GM23338 (cell line): ENCODE data around the gene NRROS. TPM values are rescaled to one million over a fixed set of nuclear protein-coding genes. Genes with fewer than 3 reads are reported as not detected.

ENCODE experiments used
- ATAC-seq: fragments of 200-7000 bp; cut with Tn5 transposase; 3 replicates; pipeline ENCODE4 v1.9.1; 2020
- DNase-seq: peaks from one replicate; pipeline ENCODE4 v3.0.0-alpha.2; 2015; ENCODE audit warnings: low spot score
- H2AFZ ChIP-seq: fragments of 200-600 bp; sonication (generic); 2 replicates; pipeline ENCODE4 v1.8.0; 2016; ENCODE audit warnings: antibody characterized with exemption, mild to moderate bottlenecking, moderate library complexity
- H3F3A ChIP-seq: fragments of 200-600 bp; sonication (generic); replicated peaks from 2 replicates; pipeline ENCODE4 v1.8.0; 2017; ENCODE audit warnings: antibody characterized with exemption, mixed run types, low read depth
- H3K27ac ChIP-seq: fragments of 200-600 bp; sonication (generic); 2 replicates; pipeline ENCODE4 v1.6.1; 2016; ENCODE audit warnings: low read depth
- H3K27me3 ChIP-seq: fragments of 200-600 bp; sonication (generic); 2 replicates; pipeline ENCODE4 v1.8.0; 2016; ENCODE audit warnings: mild to moderate bottlenecking, mixed run types, moderate library complexity; ENCODE audit not compliant: insufficient read depth
- H3K36me3 ChIP-seq: fragments of 200-600 bp; sonication (generic); 2 replicates; pipeline ENCODE4 v1.8.0; 2016; ENCODE audit warnings: mild to moderate bottlenecking; ENCODE audit not compliant: insufficient read depth
- H3K4me1 ChIP-seq: fragments of 200-600 bp; sonication (generic); 2 replicates; pipeline ENCODE4 v1.8.0; 2016; ENCODE audit warnings: mild to moderate bottlenecking, moderate library complexity; ENCODE audit not compliant: insufficient read depth
- H3K4me2 ChIP-seq: fragments of 200-600 bp; sonication (generic); 2 replicates; pipeline ENCODE4 v1.7.1; 2017; ENCODE audit warnings: mixed run types
- H3K4me3 ChIP-seq: fragments of 200-600 bp; sonication (generic); 2 replicates; pipeline ENCODE4 v1.6.1; 2016; ENCODE audit warnings: mixed run types
- H3K79me2 ChIP-seq: fragments of 200-600 bp; sonication (generic); replicated peaks from 2 replicates; pipeline ENCODE4 v1.8.0; 2017; ENCODE audit warnings: mild to moderate bottlenecking; ENCODE audit not compliant: insufficient read depth
- H3K9me2 ChIP-seq: fragments of 200-600 bp; sonication (generic); 2 replicates; pipeline ENCODE4 v1.8.0; 2017; ENCODE audit not compliant: insufficient read depth
- H4K20me1 ChIP-seq: fragments of 200-600 bp; sonication (generic); replicated peaks from 2 replicates; pipeline ENCODE4 v1.8.0; 2017; ENCODE audit warnings: mild to moderate bottlenecking; ENCODE audit not compliant: insufficient read depth
- H3K27ac Mint-ChIP-seq: 2 replicates; pipeline ENCODE4 v1.8.0; 2020; ENCODE audit warnings: inconsistent platforms, mild to moderate bottlenecking, moderate library complexity, mixed read lengths
- H3K27me3 Mint-ChIP-seq: 3 replicates; pipeline ENCODE4 v1.8.0; 2022; ENCODE audit warnings: low read depth, mild to moderate bottlenecking, moderate library complexity, mixed read lengths, inconsistent platforms; ENCODE audit not compliant: insufficient read depth, poor library complexity
- H3K36me3 Mint-ChIP-seq: 3 replicates; pipeline ENCODE4 v1.8.0; 2021; ENCODE audit warnings: low read depth, mild to moderate bottlenecking, inconsistent platforms, moderate library complexity, mixed read lengths
- H3K4me1 Mint-ChIP-seq: 3 replicates; pipeline ENCODE4 v1.8.0; 2020; ENCODE audit warnings: mild to moderate bottlenecking, inconsistent platforms, mixed read lengths
- H3K4me3 Mint-ChIP-seq: 3 replicates; pipeline ENCODE4 v1.8.0; 2021; ENCODE audit warnings: moderate library complexity, mild to moderate bottlenecking, inconsistent platforms, mixed read lengths
- H3K9me3 Mint-ChIP-seq: 3 replicates; pipeline ENCODE4 v1.8.0; 2020; ENCODE audit warnings: moderate library complexity, mild to moderate bottlenecking, inconsistent platforms, mixed read lengths
- ETS1 ChIP-seq: IDR thresholded peaks from 2 replicates; pipeline ENCODE4 v1.6.1; 2016; ENCODE audit warnings: antibody characterized with exemption
- JUNB ChIP-seq: IDR thresholded peaks from one replicate; pipeline ENCODE4 v1.6.1; 2016; ENCODE audit warnings: antibody characterized with exemption; ENCODE audit not compliant: unreplicated experiment
- ZNF114 ChIP-seq: fragments of 250-450 bp; sonication (Bioruptor Pico); IDR thresholded peaks from 2 replicates; pipeline ENCODE4 v1.5.0; 2020; ENCODE audit warnings: mild to moderate bottlenecking, moderate library complexity
- polyA plus RNA-seq: library from polyadenylated mRNA; unstranded; fragments of >200 nt; fragmentation: Nextera tagmentation; extraction: Ambion mirVana; gene quantifications from 2 replicates; pipeline ENCODE4 v1.2.1, GENCODE V29; 2016
- total RNA-seq: library from RNA; depleted of rRNA; stranded (reverse); fragments of >200 nt; shearing (Covaris generic); gene quantifications from 2 replicates; pipeline ENCODE4 v1.2.3, GENCODE V29; 2014
- TF ChIP-seq, protein P1 (sequence below): fragments of 250-450 bp; sonication (Bioruptor Pico); IDR thresholded peaks from 2 replicates; pipeline ENCODE4 v1.5.0; 2020; ENCODE audit warnings: mild to moderate bottlenecking, moderate library complexity
- TF ChIP-seq, protein P2 (sequence below): IDR thresholded peaks from one replicate; pipeline ENCODE4 v1.6.1; 2018; ENCODE audit warnings: antibody characterized with exemption; ENCODE audit not compliant: unreplicated experiment

Gene NRROS
- total and polyA plus RNA-seq, 2 experiments from 2014 or later, result 2.3 to 8.5 TPM

- H3K27ac Mint-ChIP-seq, result no peak overlapping the region
Measured at GRCh38 chr3:196662033-196662432, 22.5 kb downstream of the NRROS start.

More at GRCh38 chr3:196662033-196662432, 22.5 kb downstream of the NRROS start:
- Histone ChIP-seq H3K4me1 (peaks cover 9% of the 10 kb centered on the region), H3K27me3 (no peaks in the 10 kb centered on the region), H3F3A (peaks cover 7% of the 10 kb centered on the region), H3K4me2 (no peak overlapping the region), H3K27ac (no peak overlapping the region), H3K9me2 (no peaks in the 10 kb centered on the region), H3K79me2 (no peaks in the 10 kb centered on the region), H2AFZ (no peak overlapping the region), H4K20me1 (no peaks in the 10 kb centered on the region), H3K36me3 (no peaks in the 10 kb centered on the region), H3K4me3 (no peak overlapping the region)
- Mint-ChIP-seq H3K36me3 (peaks cover 9% of the 10 kb centered on the region; the same call in 2 of the 3 replicates), H3K4me3 (no peak overlapping the region; the same call in 2 of the 3 replicates), H3K9me3 (no peaks in the 10 kb centered on the region), H3K27me3 (peaks cover 13% of the 10 kb centered on the region), H3K4me1 (peaks cover 23% of the 10 kb centered on the region)
- no peak for DNase-seq
- TF ChIP-seq JUNB, result no peak
- TF ChIP-seq ZNF114 (CRISPR knock-in tag), result no peak
- TF ChIP-seq, protein P1, sequence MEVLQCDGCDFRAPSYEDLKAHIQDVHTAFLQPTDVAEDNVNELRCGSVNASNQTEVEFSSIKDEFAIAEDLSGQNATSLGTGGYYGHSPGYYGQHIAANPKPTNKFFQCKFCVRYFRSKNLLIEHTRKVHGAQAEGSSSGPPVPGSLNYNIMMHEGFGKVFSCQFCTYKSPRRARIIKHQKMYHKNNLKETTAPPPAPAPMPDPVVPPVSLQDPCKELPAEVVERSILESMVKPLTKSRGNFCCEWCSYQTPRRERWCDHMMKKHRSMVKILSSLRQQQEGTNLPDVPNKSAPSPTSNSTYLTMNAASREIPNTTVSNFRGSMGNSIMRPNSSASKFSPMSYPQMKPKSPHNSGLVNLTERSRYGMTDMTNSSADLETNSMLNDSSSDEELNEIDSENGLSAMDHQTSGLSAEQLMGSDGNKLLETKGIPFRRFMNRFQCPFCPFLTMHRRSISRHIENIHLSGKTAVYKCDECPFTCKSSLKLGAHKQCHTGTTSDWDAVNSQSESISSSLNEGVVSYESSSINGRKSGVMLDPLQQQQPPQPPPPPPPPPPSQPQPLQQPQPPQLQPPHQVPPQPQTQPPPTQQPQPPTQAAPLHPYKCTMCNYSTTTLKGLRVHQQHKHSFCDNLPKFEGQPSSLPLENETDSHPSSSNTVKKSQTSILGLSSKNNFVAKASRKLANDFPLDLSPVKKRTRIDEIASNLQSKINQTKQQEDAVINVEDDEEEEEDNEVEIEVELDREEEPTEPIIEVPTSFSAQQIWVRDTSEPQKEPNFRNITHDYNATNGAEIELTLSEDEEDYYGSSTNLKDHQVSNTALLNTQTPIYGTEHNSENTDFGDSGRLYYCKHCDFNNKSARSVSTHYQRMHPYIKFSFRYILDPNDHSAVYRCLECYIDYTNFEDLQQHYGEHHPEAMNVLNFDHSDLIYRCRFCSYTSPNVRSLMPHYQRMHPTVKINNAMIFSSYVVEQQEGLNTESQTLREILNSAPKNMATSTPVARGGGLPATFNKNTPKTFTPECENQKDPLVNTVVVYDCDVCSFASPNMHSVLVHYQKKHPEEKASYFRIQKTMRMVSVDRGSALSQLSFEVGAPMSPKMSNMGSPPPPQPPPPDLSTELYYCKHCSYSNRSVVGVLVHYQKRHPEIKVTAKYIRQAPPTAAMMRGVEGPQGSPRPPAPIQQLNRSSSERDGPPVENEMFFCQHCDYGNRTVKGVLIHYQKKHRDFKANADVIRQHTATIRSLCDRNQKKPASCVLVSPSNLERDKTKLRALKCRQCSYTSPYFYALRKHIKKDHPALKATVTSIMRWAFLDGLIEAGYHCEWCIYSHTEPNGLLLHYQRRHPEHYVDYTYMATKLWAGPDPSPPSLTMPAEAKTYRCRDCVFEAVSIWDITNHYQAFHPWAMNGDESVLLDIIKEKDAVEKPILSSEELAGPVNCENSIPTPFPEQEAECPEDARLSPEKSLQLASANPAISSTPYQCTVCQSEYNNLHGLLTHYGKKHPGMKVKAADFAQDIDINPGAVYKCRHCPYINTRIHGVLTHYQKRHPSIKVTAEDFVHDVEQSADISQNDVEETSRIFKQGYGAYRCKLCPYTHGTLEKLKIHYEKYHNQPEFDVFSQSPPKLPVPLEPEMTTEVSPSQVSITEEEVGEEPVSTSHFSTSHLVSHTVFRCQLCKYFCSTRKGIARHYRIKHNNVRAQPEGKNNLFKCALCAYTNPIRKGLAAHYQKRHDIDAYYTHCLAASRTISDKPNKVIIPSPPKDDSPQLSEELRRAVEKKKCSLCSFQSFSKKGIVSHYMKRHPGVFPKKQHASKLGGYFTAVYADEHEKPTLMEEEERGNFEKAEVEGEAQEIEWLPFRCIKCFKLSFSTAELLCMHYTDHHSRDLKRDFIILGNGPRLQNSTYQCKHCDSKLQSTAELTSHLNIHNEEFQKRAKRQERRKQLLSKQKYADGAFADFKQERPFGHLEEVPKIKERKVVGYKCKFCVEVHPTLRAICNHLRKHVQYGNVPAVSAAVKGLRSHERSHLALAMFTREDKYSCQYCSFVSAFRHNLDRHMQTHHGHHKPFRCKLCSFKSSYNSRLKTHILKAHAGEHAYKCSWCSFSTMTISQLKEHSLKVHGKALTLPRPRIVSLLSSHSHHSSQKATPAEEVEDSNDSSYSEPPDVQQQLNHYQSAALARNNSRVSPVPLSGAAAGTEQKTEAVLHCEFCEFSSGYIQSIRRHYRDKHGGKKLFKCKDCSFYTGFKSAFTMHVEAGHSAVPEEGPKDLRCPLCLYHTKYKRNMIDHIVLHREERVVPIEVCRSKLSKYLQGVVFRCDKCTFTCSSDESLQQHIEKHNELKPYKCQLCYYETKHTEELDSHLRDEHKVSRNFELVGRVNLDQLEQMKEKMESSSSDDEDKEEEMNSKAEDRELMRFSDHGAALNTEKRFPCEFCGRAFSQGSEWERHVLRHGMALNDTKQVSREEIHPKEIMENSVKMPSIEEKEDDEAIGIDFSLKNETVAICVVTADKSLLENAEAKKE, result no peak
- TF ChIP-seq, protein P2, sequence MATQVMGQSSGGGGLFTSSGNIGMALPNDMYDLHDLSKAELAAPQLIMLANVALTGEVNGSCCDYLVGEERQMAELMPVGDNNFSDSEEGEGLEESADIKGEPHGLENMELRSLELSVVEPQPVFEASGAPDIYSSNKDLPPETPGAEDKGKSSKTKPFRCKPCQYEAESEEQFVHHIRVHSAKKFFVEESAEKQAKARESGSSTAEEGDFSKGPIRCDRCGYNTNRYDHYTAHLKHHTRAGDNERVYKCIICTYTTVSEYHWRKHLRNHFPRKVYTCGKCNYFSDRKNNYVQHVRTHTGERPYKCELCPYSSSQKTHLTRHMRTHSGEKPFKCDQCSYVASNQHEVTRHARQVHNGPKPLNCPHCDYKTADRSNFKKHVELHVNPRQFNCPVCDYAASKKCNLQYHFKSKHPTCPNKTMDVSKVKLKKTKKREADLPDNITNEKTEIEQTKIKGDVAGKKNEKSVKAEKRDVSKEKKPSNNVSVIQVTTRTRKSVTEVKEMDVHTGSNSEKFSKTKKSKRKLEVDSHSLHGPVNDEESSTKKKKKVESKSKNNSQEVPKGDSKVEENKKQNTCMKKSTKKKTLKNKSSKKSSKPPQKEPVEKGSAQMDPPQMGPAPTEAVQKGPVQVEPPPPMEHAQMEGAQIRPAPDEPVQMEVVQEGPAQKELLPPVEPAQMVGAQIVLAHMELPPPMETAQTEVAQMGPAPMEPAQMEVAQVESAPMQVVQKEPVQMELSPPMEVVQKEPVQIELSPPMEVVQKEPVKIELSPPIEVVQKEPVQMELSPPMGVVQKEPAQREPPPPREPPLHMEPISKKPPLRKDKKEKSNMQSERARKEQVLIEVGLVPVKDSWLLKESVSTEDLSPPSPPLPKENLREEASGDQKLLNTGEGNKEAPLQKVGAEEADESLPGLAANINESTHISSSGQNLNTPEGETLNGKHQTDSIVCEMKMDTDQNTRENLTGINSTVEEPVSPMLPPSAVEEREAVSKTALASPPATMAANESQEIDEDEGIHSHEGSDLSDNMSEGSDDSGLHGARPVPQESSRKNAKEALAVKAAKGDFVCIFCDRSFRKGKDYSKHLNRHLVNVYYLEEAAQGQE, result no peak
- no peak for TF ChIP-seq ETS1
- no peak for ATAC-seq
